Effector memory CD4-positive, alpha-beta T cell (primary cell): ENCODE measurements around the gene KHNYN.

Experiments
- DNase-seq, 3 donors: peaks; one replicate each; pipeline ENCODE4 v3.0.0-alpha.2; 2020
- H3K27ac ChIP-seq: 2 replicates; pipeline ENCODE4 v1.7.0; 2013; ENCODE audit warnings: mild to moderate bottlenecking, low read length, moderate library complexity; ENCODE audit not compliant: insufficient read depth, poor library complexity, severe bottlenecking
- H3K27me3 ChIP-seq: replicated peaks from 2 replicates; pipeline ENCODE4 v1.7.0; 2013; ENCODE audit warnings: mild to moderate bottlenecking, low read length; ENCODE audit not compliant: insufficient read depth, control insufficient read depth, poor library complexity, severe bottlenecking
- H3K36me3 ChIP-seq: 2 replicates; pipeline ENCODE4 v1.7.0; 2013; ENCODE audit warnings: mild to moderate bottlenecking, low read length, moderate library complexity; ENCODE audit not compliant: control insufficient read depth, insufficient read depth
- H3K4me1 ChIP-seq: 2 replicates; pipeline ENCODE4 v1.7.0; 2013; ENCODE audit warnings: low read length, mild to moderate bottlenecking; ENCODE audit not compliant: control insufficient read depth, insufficient read depth, poor library complexity, severe bottlenecking
- H3K4me3 ChIP-seq: 2 replicates; pipeline ENCODE4 v1.7.0; 2013; ENCODE audit warnings: low read length, low read depth, mild to moderate bottlenecking; ENCODE audit not compliant: insufficient read depth, poor library complexity, severe bottlenecking
- H3K9me3 ChIP-seq: 2 replicates; pipeline ENCODE4 v1.7.0; 2013; ENCODE audit warnings: mild to moderate bottlenecking, low read length, moderate library complexity; ENCODE audit not compliant: control insufficient read depth

Gene KHNYN

GRCh38 chr14:24390701-24391468, 38.9 kb upstream of the KHNYN start:
- Histone ChIP-seq H3K4me1 (no peaks in the 10 kb centered on the region), H3K9me3 (no peaks in the 10 kb centered on the region), H3K27me3 (no peaks in the 10 kb centered on the region), H3K36me3 (no peaks in the 10 kb centered on the region), H3K4me3 (no peak overlapping the region), H3K27ac (no peak overlapping the region)
- no peak for DNase-seq

DNA sequence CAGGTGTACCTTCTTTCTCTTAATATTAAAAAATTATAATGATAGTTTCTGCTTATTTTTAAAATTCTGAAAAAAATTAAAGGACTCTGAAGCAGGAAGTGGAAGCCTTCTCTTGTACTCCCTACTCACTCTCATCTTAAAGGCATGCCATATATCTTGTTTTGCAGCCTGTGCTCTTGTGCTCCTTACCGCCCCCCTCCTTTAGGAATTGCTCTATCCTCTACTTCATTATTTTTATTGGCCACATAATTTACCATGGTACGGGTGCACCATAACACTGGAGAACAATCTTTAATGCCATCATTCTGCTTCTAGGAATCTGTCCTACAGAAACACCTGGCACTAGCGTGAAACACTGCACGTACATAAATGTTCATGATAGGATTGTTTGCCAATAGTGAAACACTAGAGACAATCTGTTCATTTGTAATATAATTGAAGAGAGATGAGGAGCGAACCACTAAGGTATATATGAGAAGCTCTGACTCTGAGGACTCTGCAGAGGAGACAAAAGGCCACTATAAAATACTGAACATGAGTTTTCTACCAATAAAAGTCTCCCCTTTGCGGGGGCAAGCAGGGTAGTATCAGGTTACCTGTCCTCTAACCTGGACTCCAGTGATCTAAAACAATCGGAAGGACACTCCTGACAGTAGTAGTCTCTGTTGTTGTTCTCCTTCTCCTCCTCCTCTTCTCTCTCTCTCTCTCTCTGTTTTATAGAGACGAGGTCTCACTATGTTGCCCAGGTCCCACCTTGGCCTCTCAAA, 37.2 kb upstream of the KHNYN start:
- H3K27me3 ChIP-seq: no peaks in the 10 kb centered on the region
- no peak for DNase-seq
- no peaks in the 10 kb centered on the region for H3K9me3 ChIP-seq
- no peak overlapping the region for H3K4me3 ChIP-seq
- H3K36me3 ChIP-seq: no peaks in the 10 kb centered on the region
- no peaks in the 10 kb centered on the region for H3K4me1 ChIP-seq
- H3K27ac ChIP-seq: no peak overlapping the region

DNA sequence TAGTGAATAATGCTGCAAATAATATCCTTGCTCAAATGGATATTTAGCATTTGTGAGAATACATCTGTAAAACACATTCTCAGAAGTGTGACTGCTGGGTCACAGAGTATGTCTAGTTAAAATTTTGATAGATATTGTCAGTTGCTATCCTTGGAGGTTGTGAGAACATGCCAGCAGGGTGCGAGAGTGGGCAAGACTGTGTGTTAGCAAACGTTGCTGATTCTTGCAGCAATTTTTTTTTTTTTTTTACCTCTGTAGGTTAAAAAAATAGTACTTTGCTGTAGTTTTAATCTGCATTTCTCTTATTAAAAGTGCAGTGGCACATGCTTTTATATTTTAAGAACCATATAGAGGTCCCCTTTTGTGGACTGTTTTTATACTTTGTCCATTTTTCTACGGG, 35.5 kb upstream of the KHNYN start:
- Histone ChIP-seq H3K9me3 (no peaks in the 10 kb centered on the region), H3K36me3 (no peaks in the 10 kb centered on the region), H3K27me3 (no peaks in the 10 kb centered on the region), H3K4me3 (no peak overlapping the region), H3K4me1 (peaks cover 4% of the 10 kb centered on the region), H3K27ac (no peak overlapping the region)
- no peak for DNase-seq

GRCh38 chr14:24395609-24396582, 33.9 kb upstream of the KHNYN start:
- no peak for DNase-seq
- Histone ChIP-seq H3K4me1 (peaks cover 6% of the 10 kb centered on the region), H3K27me3 (no peaks in the 10 kb centered on the region), H3K9me3 (no peaks in the 10 kb centered on the region), H3K4me3 (no peak overlapping the region), H3K36me3 (no peaks in the 10 kb centered on the region), H3K27ac (no peak overlapping the region)

GRCh38 chr14:24397639-24398292, 32.0 kb upstream of the KHNYN start:
- H3K27me3 ChIP-seq: no peaks in the 10 kb centered on the region
- peaks cover 6% of the 10 kb centered on the region for H3K4me1 ChIP-seq
- H3K36me3 ChIP-seq: no peaks in the 10 kb centered on the region
- no peak for DNase-seq
- H3K4me3 ChIP-seq: no peak overlapping the region
- H3K27ac ChIP-seq: no peak overlapping the region
- H3K9me3 ChIP-seq: no peaks in the 10 kb centered on the region

DNA sequence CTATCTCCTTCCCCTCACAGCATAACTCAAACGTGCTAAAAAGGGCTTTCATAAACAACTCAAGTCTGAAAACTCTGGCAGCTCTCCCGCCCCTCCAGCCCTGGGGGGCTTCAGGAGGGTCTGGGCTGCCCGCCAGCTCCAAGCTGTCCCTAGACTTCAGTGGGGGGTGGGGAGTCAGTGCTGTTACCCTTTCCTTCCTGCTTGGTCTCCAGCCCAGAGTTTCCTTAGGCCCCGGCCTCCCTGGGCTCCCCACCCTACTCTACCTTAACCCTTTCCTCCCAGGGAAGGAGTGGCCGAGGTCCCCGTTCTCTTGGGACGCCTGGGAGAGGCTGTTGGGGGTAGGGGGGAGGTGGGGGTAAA, 31.5 kb upstream of the KHNYN start:
- DNase-seq: no peak
- no peaks in the 10 kb centered on the region for H3K9me3 ChIP-seq
- H3K36me3 ChIP-seq: no peaks in the 10 kb centered on the region
- peaks cover 6% of the 10 kb centered on the region for H3K4me1 ChIP-seq
- H3K27ac ChIP-seq: no peak overlapping the region
- no peaks in the 10 kb centered on the region for H3K27me3 ChIP-seq
- H3K4me3 ChIP-seq: no peak overlapping the region

DNA sequence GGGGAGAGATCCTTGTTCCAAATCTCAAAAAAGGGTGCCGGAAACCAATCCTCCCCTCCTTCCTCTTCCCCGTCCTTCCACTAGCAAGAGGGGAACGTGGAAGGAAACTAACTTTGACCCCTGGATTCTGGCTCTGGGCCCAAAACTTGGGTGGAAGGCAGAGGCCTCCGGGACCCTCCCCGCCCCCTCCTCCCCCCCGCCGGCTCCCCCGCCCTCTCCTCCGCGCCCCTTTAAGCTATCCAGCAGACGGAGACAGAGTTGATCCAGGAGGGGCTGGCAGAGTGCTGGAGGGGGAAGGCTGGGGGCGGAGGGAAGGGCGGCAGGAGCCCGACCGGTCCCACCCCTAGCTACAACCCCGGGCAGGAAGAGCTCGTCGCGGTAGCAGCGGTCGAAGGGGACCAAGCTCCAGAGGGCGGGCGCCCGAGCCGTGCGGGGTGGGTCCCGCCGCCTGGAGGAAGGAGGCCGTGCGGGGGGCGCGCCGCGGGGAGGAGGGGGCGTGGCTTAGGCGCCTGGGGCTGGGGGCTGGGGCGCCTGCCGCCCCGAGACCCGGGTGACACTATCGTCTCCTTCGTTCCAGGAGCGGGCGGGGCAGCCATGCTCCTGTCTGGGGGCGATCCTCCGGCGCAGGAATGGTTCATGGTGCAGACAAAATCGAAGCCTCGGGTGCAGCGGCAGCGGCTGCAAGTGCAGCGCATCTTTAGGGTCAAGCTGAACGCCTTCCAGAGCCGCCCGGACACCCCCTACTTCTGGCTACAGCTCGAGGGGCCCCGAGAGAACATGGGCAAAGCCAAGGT, 30.9 kb upstream of the KHNYN start, which contains the start of gene NYNRIN:
Gene NYNRIN (plus strand): TSS at position 351 of the 794 bp plus-strand sequence. CDS start 244 bp downstream, at position 595.
- peak in 2 of 3 donors; percentile 15 to 28 for DNase-seq
- H3K27ac ChIP-seq: no peak within 1 kb of the TSS
- no peaks in the 10 kb centered on the region for H3K27me3 ChIP-seq
- no peaks in the 10 kb centered on the region for H3K9me3 ChIP-seq
- peak within 1 kb of the TSS; percentile 52 for H3K4me3 ChIP-seq
- peaks cover 6% of the 10 kb centered on the region for H3K4me1 ChIP-seq
- H3K36me3 ChIP-seq: no peaks in the 10 kb centered on the region

GRCh38 chr14:24399447-24399822, 30.3 kb upstream of the KHNYN start:
- H3K27me3 ChIP-seq: no peaks in the 10 kb centered on the region
- no peak overlapping the region for H3K27ac ChIP-seq
- no peaks in the 10 kb centered on the region for H3K36me3 ChIP-seq
- peak overlapping the region; percentile 52 for H3K4me3 ChIP-seq
- DNase-seq: no peak
- peaks cover 6% of the 10 kb centered on the region for H3K4me1 ChIP-seq
- H3K9me3 ChIP-seq: no peaks in the 10 kb centered on the region
